ENCODE measurements around the gene TBC1D10A.

TBC1D10A gene

DNA sequence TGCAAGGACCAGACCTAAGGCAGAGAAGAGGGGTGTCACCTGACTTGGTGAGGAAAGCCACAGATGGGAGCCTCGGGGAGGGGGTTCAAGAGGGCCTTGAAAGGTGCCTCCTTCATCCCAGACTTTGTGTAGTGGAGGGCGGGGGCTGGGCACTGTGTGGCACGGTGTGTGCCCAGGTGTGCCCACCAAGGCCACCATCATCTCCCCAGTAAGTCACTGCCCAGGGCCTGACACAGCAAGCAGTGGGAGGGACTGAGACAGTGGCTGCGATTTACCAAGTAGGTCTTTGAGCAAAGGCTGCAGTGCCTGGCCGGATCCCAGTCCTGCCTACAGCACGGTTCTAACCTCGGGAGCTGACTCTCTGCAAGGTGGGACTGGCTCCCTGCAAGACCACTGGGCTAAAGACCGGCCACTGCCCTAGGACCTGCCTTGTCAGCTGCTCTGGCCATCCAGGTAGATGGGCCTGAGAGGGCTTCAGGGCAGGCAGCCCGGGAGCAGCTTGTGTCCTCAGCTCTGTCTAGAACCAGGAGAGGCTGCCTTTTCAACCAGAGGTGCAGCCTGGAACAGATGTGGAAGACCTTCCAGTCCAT, 61.5 kb downstream of the TBC1D10A start:
- DNase-seq, result no peak

- DNase-seq, result no peak
Measured at GRCh38 chr22:30263883-30264282, 62.9 kb downstream of the TBC1D10A start.

GRCh38 chr22:30262917-30263741, 63.6 kb downstream of the TBC1D10A start:
- DNase-seq, result peak; percentile 89 to 90

GRCh38 chr22:30262112-30262511, 64.6 kb downstream of the TBC1D10A start:
- no peak for DNase-seq

DNA sequence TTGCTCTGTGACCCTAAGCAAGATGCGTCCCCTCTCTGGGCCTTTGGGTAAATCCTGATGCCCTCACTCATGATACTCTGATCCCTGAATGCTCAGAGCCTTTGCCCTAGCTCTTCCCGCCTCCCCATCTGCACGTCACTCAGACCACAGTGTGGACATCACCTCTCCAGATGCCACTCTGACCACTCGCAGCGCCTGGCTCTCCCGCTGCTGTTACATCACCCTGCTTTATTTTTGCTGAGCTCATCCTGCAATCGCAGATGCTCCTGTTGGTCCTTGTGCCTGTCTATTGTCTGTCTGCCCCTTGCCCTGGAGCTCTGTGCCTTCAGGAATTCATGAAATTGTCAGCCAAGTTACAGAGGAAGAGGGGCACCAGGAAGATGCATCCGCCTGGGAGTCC, 65.6 kb downstream of the TBC1D10A start:
- no peak for DNase-seq

- DNase-seq, result no peak
Measured at GRCh38 chr22:30260682-30261081, 66.1 kb downstream of the TBC1D10A start.

DNA sequence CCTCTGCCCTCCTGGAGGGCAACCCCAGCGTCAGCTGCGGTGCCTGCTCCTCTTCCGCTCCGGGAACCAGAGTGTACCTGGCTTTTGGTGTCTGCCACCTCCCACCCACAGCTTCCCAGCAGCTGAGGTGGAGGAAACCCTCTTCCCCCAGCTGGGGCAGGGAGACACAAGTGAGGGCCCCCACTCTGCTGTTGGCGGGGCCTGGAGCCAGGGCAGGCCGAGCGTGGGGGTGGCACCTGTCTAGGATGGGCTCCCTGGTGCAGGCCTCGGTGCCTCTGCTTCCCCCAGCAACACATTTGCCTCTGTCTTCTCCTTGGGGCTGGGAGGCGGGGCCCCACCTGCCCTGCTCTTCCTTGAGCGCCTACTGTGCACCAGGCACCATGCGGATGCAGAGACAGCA, 66.5 kb downstream of the TBC1D10A start:
- DNase-seq, result no peak

DNA sequence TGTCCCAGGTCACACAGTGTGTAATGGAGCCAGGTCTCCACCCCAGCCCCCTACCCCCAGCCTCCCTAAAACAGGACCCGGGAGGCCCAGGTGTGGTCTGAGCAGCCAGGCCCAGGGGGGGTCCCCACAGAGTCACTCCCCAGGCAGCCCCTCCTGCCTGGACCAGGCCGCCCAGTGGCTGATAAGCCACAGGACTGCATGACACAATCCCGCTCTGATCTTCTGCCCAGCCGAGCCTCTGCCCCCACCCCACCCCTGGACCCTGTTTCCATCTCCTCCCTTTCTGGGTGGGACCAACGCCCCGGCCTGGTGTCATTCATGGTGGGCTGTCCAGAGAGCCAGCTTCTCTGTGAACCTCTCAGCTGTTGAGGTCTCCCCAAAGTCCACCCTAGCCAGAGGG, 72.4 kb downstream of the TBC1D10A start:
- no peak for DNase-seq

DNA sequence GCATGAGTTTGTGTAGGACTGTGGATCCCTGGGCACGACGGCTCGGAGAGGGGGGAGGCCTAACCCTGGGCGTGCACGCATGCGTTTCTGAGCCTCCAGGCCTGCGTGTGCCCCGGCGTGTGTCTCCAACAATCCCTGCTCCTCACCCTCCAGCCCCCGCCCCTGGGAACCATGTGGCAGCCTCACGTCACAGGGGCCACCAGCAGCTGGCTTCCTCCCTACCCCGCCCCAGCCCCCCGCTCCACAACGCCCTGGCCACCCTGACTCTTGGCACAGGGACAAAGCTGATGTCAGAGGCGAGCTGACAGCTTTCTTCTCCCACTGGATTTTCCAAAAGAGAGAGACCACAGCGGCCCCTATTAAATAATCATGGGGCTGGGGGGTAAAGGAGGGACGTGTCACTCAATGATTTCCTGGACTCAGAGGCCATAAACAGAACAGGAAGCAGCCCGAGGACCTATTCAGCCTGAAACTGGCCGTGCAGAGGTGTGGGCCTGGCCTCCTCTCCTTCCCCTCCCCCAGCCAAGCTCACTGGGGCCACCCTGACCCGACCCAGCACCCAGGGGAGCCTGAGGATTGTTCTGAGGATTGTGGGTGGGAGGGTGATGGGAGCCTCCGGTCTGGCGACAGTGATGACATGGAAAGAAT, 73.4 kb downstream of the TBC1D10A start:
- no peak for DNase-seq

DNA sequence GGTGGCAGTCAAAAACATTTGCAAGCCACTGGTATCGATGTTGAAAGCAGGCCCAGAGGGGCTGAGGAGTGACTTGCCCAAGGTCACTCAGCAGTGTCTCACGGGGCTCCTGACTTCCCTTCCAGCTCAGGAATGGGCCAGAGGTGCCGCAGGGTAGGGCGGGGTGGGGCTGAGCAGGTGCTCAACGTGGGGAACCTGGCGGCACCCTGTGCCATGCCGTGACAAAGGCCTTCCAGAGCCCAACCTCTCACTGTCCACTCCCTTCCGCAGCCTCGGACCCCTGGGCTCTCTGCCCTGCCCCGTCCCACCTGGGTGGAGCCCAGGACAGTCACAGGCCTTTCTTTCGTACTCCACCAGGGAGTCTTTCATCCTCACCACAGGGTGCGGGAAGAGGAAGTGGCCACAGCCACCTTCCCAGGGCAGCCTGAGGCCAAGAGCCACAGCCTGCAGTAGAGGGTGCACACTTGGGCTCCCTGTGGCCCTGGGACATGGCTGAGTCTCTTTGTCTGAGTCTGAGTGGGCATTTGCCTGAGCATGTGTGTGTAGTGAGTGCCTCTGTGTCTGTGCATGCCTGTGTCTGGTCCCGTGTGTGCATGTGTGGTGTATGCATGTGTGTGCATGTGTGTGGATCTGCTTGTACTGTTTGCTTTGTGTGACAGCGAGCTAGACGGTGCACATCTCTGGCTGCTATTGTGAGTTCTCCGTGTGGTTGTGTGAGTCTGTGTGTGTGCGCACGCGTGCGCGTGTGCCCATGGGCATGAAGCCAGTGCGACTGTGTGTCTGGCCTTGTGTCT, 74.1 kb downstream of the TBC1D10A start:
- no peak for DNase-seq

DNA sequence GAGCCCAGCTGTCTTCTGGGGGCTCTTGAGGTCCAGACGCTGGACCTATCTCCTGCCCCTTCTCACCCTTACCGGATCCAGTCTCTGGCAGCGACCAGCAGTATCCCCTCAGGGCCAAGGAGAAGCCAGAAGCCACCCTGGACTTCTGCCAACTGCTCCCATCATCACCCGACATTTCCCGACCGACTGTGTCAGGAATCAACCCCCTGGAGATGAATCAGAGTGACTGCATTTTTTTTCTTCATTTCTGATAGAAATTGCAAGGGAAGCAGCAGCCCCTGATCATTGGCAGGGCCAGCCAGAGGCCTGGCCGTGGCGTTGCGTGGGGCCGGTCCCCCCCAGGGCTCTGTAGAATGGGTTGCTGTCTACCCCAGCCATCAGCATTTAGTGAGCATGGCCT, 75.0 kb downstream of the TBC1D10A start:
- DNase-seq, result no peak

GRCh38 chr22:30250661-30251267, 76.0 kb downstream of the TBC1D10A start:
- peak; percentile 67 to 76 for DNase-seq

DNA sequence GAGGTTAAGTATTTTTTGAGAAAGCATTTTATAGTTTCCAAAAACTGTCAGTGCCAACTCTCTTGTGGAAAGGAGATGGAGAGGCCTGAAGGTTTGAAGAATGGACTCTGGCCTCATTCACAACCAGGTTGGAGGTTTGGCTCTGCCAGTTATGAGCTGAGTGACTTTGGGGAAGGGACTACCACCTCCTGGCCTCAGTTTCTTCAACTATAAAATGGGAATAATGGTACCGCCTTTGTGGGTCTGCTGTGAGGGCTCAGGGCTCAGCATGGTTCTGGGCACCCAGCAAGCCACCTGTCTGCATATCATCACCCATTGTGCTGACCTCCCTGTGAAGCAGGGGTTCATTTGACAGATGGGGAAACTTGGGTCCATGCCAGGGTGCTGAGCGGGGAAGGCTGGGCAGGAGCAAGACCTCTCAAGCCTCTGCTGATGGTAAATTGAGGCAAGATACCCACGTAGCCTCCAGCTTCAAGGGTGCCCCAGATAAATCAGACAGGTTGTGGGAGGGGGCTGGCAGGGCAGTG, 76.6 kb downstream of the TBC1D10A start:
- DNase-seq, result no peak

- no peak for DNase-seq
Measured at GRCh38 chr22:30249049-30250038, 77.4 kb downstream of the TBC1D10A start.

- DNase-seq, result no peak
Measured at GRCh38 chr22:30248484-30248883, 78.3 kb downstream of the TBC1D10A start.

DNA sequence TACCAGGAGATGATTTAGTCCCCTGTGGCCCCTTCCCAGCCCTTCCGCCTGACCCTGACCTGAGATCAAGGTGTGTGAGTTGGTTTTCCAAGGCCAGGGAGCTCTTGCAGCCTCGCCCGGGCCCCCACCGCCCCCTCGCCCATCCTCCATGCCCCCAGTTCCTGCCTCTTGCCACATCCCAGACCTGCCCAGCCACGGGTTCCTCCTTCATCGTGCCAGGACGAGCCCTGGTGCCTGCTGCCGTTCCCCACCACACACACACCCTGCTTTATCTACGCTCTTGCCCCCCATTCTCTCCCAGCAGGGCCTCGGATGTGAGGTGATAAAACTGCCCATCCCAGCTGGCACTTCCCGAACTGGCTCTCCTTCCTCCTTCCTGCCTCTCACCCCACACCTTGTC, 78.8 kb downstream of the TBC1D10A start:
- DNase-seq, result no peak

- peak in 1 of 2 experiments; percentile 28 for DNase-seq
Measured at GRCh38 chr22:30247561-30247960, 79.2 kb downstream of the TBC1D10A start.

DNA sequence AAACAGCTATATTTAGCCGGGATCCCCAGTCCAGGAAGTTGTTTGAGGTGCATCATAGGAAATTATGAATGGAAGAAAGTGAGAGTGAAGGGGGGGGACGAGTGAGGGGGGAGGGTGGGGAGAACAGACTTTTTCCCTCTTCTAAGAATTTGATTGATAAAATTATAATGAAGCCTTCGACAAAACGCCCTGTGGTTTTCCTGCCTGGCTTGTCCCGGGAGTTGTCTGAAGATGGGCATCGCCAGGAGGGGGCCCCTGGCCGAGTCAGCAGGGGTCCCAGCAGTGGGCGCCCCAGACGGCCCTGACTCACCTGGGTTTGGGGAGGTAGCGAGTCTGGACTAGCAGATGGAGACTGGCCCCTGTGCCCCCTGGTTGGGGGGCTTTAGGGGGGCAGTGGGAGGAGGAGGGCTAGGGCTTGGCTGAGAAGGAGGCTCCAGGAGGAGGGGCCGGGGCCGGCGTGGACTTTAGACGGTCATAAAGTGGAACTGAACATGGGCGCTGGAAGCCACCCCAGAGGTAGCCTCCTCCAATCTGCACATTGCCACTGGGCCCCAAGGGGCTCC, 79.8 kb downstream of the TBC1D10A start:
- peak; percentile 61 to 67 for DNase-seq

DNA sequence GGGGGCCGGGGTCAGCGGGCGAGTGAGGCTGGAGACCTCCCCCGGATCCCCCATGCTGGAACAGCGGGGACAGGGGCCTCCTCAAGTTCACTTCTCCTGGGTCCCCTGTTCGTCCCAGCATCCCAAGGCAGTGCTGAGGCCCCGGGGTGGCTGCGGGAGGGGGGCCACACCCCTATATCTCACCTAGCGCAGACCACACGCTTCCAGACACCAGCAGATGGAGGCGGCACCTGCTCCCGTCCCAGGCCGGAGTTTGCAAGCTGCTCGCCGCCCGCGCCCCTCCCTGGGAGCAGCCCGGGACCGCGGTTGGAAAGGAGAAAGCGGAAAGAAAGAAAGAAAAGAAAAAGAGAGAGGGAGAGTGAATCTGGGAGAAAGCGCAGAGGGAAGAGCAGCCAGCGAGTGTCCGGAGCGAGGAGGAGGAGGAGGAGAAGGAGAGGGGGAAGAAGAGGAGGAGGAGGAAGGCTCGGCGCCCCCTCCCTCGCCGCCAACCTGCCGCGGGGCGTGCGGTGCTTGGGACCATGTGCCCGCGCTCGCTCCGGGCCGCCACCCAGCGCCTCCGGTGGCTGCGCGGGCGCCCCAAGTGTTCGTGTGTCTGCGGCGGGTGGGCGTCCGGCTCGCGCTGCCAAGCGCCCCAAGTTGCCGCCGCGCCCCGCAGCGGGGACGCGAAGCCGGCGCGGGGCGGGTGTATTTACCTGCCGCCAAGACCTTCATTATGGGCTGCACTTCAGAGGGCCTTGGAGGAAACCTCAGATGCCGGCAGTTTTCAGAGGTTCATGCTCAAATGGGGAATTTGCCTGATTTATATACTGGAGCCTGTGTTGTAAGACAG, 80.5 kb downstream of the TBC1D10A start, which contains the start of gene LIF:
TSS of gene LIF (minus strand) at position 775 of the 829 bp plus-strand sequence. CDS start at position 711, 64 bp downstream.
- DNase-seq, result peak; percentile 74 to 77

Measured in activated T-cell treated with anti-CD3 and anti-CD28 coated beads, Interleukin-2, amount 50 U/mL, for 48 hours (primary cell).